NCI-H748 (cell line): Measurements from ENCODE around the gene TLCD5.

Experiments used
- DNase-seq: peaks from one replicate; lab custom pipeline; 2025; ENCODE audit not compliant: unreplicated experiment; lab: John Stamatoyannopoulos, UW

TLCD5 gene

DNA sequence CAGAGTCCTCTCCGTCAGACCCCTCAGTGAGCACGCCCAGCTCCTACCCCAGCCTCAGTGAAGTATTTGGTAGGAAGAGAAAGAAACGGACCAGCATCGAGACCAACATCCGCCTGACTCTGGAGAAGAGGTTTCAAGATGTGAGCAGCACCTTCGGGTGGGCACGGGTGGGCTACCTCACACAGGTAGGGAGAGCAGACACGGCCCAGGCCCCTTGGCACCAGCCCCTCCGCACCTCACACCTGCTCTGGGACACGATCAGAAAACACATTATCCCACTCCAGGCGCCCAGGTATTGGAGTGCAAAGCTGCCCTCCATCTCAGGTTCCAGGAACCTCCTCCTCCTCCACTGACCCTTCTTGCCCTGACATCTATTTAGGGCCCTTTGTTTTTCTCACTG is 17.6 kb upstream of the TLCD5 start:
- no peak for DNase-seq

DNA sequence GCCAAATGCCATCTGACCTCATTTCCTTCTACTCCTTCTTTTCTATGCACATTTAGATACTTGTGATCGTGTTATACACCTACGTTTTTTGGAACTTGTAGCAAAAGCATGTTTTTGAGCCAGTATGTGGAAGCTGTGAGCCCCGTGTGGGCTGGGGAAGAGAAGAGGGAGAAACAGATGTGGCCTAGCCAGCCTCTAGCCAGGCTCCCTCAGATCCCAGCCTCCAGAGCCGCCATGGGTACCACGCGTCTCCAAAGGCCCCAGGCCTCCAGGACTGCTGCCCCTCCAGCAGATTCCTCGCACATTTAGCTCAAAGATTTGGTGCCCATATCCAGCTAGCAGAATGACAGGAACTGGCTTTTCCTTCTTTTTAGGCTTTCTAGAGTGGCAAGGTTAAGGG is 17.0 kb upstream of the TLCD5 start:
- no peak for DNase-seq

DNA sequence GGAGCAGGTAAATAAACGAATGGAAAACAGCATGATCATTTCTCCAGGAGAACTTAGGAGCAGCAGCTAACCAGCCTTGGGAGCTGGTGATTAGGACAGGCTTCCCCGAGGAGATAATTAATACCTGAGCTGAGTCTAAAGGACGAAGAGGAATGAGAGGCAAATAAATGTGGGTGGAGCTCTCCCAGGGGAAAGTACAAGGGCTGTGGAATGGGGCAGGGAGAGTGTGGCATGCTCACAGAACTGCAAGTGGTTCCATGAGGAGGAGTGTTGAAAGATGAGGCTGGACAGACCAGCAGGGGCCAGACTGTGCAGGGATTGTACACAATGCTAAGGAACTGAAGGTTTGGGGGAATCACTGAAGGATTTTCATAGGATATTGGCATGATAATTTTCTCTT is 14.2 kb upstream of the TLCD5 start:
- peak; percentile 14 for DNase-seq

DNA sequence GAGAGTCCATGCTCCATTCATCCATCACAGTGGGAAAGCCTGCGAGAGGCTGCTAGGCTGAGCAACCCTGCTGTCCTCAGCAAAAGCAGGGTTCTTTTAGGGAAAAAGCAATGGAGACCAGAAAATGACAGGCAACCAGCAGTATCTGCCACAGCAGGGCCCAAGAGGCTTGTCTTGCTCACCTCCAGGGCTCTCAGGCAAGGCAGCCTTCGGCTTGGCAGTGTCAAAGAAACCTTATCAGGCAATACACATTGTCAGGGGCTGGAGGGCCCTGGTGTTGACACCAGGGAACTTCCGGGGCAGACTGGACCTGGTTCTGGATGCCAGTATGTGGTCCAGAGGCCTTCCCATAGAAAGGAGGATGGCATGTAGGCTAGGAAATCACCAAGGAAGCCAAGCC is 10.2 kb upstream of the TLCD5 start:
- no peak for DNase-seq

DNA sequence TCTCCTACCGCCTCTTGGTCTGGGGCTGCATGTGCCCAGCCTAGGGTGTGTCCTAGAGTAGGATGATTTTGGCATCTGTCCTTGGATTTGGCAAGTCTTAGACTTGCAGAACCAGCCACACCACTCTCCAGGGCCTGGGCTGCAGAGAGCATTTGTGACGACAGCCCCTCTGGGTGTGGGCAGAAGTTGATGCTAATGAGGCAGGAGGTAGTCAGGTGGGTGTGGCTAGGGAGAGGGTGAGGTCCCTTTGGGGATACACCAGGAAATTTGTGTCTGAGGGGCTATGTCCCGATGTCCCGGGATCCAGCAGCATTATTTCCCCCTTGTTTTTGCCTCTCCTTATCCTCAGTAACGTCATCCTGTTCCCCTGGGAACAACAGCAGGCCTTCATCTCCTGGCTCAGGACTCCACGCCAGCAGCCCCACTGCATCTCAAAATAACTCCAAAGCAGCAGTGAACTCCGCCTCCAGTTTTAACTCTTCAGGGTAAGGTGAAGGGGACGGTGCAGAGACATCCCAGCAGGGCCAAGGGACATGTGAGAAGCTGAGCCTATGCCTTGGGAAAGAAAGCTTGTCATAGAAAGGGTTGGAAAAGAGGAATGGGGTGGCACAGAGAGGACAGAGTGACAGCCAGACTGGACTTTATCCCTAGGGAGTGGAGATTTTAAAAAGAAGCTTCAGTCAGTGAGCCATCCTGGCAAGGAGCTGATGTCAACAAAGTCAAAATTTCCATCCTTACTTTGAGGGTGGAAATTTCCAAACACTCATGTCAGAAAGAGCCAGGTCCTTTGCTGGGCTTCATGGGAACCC is 8.0 kb upstream of the TLCD5 start:
- DNase-seq = peak; percentile 52

DNA sequence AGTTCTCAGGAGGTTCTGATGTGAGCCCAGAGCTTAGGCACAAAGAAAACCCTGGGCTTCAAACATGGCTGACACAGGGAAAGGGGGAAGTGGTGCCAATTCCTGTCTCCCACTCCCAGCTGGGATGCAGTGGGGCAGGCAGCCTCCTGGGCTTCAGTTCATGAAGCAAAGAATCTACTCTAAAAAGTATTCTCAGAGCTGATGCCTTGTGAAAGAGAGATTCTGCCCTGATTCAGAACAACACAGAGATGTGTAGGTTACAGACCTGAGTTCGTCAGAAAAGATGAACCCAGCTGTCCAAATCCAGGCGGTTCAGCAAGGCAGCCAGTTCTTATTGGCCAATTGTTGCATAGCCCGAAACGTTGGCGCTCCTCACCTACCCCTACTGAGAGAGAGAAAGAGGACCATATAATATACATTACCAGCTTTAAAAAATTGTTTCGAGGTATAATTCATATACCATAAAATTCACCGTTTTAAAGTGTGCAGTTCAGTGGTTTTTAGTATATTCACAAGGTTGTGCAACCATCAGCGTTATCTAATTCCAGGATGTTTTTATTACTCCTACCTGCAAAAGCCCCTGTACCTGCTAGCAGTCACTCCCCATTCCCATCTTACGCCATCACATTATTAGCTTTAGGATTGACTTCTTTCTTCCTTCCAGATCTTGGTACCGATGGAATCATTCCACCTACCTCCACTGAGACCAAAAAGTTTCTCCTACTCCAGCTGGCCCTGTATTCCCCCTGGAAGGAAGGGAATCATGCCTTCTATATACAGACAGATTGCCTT is 7.2 kb upstream of the TLCD5 start:
- DNase-seq = no peak

DNA sequence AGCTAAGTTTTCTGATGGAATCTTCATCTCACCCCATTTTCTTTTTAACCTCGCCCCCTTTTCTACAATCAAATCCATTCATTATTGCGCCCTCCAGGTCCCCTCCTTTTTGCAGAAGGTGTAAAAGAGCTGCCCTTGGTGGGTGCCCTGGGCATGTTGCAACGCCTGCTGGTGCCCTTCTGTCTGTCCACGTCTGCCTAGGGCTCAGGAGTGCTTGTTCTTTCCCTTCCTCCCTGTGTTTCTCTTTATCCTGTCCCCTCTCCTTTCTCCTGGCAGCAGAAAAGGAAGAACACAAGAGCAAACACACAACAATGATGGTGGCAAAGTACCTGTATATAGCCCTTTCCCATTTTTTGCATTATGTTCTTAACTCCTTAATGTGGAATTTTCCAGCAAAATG is 6.2 kb upstream of the TLCD5 start:
- DNase-seq = no peak

DNA sequence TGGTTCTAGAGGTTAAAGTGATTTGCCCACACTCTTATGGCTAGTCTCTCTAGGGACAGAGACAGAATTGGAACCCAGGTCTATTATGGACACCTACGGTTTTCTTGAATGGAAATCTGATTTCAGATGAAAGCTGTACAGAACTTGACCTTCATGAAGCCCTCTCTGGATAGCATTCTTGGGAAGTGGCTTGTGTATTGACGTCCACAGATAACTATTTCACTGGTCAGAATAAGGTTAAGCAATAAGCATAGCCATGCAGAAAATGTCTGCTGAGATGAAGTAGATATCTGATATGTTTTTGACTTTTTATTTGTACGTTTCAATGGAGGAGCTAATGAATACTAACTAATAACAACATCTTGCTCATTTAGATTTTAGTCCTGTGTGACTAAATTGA is 1.1 kb downstream of the TLCD5 start:
- no peak for DNase-seq

DNA sequence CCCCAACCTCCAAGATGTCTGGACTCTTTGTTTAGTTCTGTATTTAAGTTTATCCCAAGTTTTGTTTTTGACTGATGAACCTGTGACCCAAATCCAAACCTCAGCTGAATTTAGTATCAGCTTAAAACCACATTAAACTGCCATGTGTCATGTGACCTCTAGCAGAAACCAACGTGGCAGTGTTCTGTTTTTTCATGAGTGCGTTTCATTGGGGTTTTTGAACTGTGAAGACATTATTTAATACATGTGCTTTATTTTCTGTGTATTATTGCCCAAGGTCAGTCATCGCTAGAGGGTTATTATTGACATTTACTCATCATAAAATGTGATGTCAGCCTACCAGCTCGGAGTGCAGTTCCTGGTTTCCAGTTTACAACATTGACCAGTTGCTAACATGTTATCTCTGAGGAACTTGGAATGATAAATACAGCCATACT is 1.8 kb downstream of the TLCD5 start:
- DNase-seq = no peak

DNA sequence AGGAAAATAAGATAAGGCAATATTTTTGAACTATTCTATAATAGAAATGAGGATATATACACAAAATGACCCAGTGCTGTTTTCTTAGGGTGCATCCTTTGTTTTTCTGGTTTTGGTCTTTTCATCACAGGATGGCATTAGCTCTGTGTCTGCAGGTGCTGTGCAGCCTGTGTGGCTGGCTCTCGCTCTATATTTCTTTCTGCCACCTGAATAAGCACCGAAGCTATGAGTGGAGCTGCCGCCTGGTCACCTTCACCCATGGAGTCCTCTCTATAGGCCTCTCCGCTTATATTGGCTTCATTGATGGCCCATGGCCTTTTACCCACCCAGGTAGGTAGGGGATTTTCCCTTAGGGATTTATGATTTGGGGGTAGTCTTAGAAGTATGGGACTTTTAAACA is 2.2 kb downstream of the TLCD5 start:
- no peak for DNase-seq

DNA sequence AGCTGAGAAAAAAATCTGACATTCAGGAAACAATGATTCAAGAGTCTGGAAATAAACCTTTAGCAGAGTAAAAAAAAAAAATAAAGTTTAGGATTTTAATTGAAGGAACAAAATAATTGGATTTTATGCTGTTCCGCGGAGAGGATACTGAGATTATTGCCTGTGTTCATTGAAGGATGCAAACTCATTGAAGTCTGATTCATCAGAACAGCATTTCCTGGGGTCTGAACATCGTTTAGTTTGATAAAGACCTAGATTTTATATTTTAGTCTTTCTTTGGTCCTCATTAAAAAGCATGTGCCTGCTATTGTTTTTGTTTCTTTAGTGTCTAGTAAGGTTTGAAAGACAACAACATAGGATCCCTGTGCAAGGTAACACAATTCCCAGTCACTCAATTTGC is 4.5 kb downstream of the TLCD5 start:
- DNase-seq = no peak

DNA sequence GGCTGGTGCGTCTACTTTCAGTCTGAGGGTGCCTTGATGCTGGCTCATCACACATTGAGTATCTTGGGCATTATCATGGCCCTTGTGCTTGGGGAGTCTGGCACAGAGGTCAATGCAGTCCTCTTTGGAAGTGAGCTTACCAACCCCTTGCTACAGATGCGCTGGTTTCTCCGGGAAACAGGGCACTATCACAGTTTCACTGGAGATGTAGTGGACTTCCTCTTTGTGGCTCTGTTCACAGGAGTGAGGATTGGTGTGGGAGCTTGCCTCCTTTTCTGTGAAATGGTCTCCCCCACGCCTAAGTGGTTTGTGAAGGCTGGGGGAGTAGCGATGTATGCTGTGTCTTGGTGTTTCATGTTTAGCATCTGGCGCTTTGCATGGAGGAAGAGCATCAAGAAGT is 4.9 kb downstream of the TLCD5 start:
- DNase-seq = no peak

DNA sequence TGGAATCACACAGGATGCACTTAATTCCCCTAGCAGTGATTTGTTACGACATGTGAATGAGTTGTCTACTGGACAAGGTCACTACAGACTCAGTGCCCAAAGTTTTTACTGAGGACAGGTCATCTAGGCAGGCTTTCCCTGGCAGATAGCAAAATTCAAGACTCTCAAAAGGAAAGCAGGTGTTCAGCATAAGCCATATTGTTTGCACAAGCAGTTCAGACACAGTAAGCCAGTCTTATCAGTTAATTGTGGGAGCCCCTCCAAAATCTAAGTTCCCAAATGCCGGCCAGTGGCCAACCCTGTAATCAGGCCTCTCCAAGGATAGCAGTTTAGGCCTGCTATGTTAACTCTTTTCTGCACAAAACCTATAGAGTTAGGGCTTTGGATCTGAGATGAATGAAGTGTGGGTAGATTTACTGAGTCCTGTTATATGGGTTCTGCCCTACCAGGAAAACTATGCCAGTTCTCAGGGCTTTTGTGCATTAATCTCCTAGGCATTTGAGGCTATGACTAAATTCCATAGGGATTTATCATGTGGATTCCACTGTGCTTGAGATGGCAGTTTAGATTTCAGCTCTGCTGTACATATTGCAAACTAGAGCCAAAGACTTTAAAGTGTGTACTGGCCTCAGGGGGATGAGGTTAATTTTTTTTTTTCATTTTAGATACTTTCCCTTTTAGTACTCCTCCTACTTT is 6.3 kb downstream of the TLCD5 start:
- DNase-seq = no peak

DNA sequence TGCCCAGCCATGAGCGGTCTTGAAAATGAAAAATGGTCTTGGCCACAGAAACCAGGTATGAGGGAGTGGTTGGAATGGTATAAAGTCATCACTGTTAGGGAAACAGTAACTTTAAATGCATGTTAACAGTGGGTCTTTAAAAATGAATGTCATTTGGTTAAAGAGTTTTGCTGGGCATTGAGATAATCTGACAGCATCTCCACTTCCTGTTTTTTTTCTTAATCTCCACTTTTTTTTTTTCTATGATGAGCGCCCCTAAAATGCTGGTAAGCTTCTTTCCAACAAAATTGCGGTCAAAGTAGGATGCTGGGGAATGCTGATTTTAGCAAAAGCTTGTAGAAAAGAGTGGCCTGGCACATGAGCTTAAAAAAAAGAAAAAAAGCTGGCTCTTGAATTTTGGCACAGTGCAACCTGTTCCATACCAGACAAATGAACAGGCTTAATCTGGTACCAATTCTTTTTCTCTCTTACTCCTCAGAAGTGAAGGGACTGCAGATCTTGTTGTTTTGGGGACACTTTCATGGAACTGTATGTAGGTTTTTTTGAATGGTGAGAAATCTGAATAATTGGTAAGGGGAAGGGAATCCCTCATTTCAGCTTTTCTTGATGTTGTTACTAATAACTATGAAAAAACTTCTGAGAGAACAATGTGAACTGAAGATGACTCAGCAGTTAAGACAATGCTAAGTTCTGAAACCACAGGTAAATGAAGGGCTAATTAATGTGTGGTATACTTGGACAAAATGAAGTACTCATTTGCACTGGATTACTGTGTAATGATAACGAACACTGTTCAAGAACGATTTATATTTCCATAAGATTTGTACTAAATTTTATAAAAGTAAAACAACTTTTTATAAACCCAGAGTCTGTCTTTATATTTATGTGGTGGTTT is 8.0 kb downstream of the TLCD5 start:
- no peak for DNase-seq

DNA sequence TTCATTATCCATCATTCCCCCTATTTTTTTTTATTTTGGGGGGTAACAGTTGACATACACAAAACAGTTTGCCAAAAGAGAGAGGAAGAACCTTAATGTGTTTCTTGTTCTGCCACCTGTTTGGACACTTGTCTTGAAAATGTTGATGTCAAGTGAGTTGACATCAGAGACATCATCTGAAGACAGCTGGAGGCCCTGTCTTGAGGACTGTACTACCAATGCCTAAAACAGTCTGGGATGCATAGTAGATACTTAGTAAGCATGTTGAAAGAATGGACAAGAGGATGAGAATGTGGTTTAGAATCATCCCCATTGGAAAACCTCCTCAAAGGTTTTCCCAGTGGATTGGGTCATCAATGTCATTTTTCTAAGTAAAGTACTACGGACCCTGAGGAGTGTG is 8.7 kb downstream of the TLCD5 start:
- DNase-seq = no peak

DNA sequence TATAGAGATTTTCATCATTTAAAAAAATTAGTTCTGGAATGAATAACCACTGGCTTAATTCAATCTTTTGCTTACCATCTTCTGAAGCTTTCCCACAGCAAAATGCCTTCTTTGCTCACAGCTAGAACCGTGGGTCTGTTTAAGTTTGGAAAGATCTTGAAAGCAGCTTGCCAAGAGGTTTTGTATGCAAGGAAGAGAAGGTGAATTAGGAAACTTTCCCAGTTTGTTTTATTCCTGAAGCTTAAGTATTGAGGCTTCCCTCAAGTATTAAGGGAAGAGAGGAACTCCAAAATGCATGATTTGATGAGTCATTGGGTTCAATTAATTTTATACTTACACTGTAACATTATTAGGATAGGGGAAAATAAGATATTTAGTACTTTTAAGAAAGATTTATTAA is 9.2 kb downstream of the TLCD5 start:
- no peak for DNase-seq

DNA sequence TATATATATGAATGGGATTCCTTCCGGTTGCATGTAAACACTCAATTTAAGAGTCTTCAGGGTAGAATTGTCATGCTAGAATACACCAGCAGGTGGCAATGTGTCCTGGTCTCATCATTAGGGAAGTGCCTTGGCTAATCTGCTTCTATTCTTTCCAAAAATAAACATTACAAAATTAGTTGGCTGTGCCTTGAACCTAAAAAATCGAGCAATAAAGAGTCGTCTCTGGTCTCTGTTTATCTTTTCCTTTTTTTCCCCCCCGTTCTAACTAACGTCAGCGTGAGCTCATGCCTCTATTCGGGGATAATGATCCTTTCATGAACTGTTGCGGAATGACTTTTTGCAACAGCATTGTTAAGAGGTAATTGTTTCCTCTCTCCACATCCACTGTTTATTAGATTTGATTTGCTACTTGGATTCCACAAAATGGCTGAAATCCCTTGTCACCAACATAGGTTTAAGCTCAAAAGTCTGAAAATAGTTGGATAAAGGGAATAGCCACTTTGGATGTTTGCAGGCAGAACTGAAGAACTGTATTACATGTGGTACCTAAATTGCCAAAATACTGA is 9.9 kb downstream of the TLCD5 start:
- peak; percentile 71 for DNase-seq

DNA sequence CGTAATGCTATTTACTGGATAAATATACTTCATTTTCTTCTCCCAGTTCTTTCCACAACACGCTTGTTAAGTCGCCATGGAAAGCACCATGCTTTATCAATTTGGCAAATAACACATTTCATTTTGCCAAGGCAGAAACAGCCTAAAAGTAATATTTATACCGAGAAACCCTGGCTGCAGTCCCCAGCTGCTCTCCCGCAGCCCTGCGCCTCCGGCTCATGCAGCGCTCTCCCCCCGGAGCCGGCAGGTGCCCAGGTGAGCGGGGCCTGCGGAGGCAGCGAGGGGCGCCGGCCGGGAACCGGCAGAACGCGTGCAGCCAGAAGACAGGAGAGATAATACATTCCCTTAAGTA is 10.4 kb downstream of the TLCD5 start:
- peak; percentile 65 for DNase-seq

DNA sequence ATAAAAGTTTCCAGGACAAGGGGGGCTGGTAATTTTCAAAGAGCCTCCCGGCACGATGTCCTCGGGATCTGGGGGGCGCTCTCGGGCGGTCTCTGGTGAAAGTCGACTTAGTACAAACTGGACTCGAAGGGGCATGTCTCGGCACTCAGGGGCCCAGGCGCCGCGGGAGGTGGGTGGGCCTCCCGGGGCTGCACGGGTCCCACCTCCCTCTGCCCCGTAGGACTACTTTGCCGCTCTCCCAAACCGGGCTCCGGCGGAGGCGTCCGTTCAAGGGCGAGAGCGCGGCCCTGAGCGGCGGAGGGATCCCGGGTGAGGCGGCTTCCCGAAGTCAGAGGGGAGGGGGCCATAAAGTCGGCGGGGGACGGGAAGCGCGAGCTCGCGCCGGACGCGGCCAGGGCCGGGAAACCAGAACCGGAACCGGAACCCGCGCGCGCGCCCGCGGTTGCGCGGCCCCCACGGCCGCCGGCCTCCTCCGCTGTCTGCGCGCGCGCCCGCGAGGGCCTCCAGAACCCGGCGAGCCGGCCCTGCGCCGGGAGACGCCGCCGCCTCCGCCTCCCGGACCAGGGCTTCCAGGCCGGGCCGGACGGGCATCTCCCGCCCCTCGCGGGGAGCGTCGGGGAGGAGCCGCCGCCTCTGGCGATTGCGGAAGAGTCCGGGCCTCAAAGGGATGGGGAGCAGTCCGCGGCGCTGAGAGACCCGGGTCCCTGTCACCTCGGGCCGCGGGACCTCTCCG is 11.0 kb downstream of the TLCD5 start, which contains the start of gene ARHGEF12:
ARHGEF12 (plus strand) TSS at position 506 of the 733 bp plus-strand sequence. CDS start 831 bp downstream, outside the sequence.
- peak; percentile 93 for DNase-seq
